Activated CD8-positive, alpha-beta memory T cell treated with anti-CD3 and anti-CD28 coated beads for 1 hour (primary cell): Measurements from ENCODE around the gene EPS15.
"Not testable (repeated sequence)": the region's sequence is repeated elsewhere in the genome, so short reads cannot be mapped to it uniquely, and the experiment has no call there.

Experiments used
- DNase-seq, 2 donors: peaks; one replicate each; pipeline ENCODE4 v3.0.0-alpha.2; 2020; ENCODE audit warnings: low read depth in 1 of 2; ENCODE audit errors: extremely low read depth in 1 of 2

The EPS15 gene

GRCh38 chr1:51392241-51392640 is 126.8 kb downstream of the EPS15 start:
- DNase-seq: no peak

GRCh38 chr1:51390641-51391040 is 128.4 kb downstream of the EPS15 start:
- not testable (repeated sequence) for DNase-seq

GRCh38 chr1:51387288-51387687 is 131.8 kb downstream of the EPS15 start:
- DNase-seq: not testable (repeated sequence)

GRCh38 chr1:51386259-51386658 is 132.8 kb downstream of the EPS15 start:
- not testable (repeated sequence) for DNase-seq

GRCh38 chr1:51385776-51386175 is 133.3 kb downstream of the EPS15 start:
- DNase-seq: no peak

GRCh38 chr1:51381964-51382363 is 137.1 kb downstream of the EPS15 start:
- DNase-seq: no peak

GRCh38 chr1:51380936-51381335 is 138.1 kb downstream of the EPS15 start:
- no peak for DNase-seq

GRCh38 chr1:51378871-51379270 is 140.2 kb downstream of the EPS15 start:
- no peak for DNase-seq

- DNase-seq: no peak
Measured at GRCh38 chr1:51373898-51374297, 145.2 kb downstream of the EPS15 start.

- no peak for DNase-seq
Measured at GRCh38 chr1:51372561-51372960, 146.5 kb downstream of the EPS15 start.

- no peak for DNase-seq
Measured at GRCh38 chr1:51369171-51369570, 149.9 kb downstream of the EPS15 start.

GRCh38 chr1:51365774-51366173 is 153.3 kb downstream of the EPS15 start:
- no peak for DNase-seq

GRCh38 chr1:51359879-51360278 is 159.2 kb downstream of the EPS15 start:
- DNase-seq: no peak

- no peak for DNase-seq
Measured at GRCh38 chr1:51355382-51355781, 163.7 kb downstream of the EPS15 start.

- no peak for DNase-seq
Measured at GRCh38 chr1:51354416-51354815, 164.7 kb downstream of the EPS15 start.

- DNase-seq: no peak
Measured at GRCh38 chr1:51351907-51352306, 167.2 kb downstream of the EPS15 start.

GRCh38 chr1:51349862-51350261 is 169.2 kb downstream of the EPS15 start:
- DNase-seq: no peak

GRCh38 chr1:51348147-51348527 is 170.9 kb downstream of the EPS15 start:
- no peak for DNase-seq

- DNase-seq: no peak
Measured at GRCh38 chr1:51347398-51348146, 171.5 kb downstream of the EPS15 start.

- no peak for DNase-seq
Measured at GRCh38 chr1:51346086-51346942, 172.8 kb downstream of the EPS15 start.

GRCh38 chr1:51345300-51345687 is 173.8 kb downstream of the EPS15 start:
- DNase-seq: no peak
